GM21381 (cell line): ENCODE data around the gene ZNF81.
"Not testable (repeated sequence)": the region's sequence is repeated elsewhere in the genome, so short reads cannot be mapped to it uniquely, and the experiment has no call there.

Source experiments
- ATAC-seq: cut with Tn5 transposase; IDR thresholded peaks from one replicate; pipeline ENCODE4 v1.9.1; 2021; ENCODE audit warnings: mild to moderate bottlenecking, moderate library complexity; ENCODE audit not compliant: unreplicated experiment

Gene ZNF81

DNA sequence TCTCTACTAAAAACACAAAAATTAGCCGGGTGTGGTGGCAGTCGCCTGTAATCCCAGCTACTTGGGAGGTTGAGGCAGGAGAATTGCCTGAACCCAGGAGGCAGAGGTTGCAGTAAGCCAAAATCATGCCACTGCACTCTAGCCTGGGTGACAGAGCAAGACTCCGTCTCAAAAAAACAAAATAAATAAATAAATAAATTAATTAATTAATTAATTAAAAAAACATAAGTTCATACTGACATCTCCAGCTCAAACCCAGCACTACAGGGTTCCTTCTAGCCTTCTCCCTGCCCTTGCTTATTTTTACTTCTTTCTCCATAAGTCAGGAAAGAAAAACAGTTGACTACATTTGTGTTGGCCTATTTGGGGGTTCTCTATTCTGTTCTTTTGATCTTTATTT, 95.3 kb downstream of the ZNF81 start:
- not testable (repeated sequence) for ATAC-seq

DNA sequence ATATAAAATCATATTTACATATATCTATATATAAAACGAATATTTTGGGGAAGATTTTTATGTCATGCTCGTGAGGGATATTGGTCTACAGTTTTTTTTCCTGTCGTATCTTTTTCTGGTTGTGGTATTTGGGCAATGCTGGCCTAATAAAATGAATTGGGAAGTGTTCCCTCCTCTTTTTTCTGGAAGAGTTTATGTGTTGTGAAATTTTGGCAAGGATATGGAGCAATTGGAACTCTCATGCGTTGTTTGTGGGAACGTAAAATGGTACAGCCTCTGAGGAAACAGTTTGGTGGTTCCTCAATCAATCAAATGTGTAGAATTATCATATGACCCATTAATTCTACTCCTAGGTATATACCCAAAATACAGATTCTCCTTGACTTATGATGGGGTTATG, 97.2 kb downstream of the ZNF81 start:
- ATAC-seq: no peak

DNA sequence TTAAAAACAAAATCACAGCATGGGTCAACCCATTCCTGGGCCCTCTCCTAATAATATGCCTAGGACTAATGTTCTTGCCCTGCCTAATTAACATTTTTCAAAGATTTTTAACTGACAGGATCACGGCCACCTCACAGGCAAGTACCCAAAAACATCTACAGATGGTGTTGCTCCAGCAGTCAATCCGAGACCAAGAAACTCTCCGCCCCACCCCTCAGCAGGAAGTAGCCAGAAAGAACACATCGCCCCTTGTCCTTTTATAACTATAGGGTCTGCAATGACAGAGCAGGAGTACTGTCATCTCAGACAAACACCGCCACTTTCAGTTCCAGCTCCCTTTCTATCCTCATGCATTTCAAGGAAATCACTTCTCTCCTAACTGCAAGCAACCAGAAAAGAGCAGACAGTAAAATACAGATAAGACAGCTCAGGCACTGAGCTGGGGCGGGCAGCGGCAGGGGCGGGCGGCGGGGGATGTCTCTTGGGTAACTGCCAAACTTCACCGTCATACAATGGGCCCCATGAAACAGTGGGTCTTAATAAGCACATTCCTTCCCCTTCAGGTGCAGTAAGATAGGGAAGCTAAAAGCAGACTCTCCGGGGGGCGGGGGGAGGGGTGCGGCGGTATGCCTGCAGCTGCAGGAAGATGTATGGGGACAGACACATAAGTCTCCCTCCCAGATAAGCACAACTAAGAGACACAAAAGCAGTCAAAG, 99.7 kb downstream of the ZNF81 start:
- no peak for ATAC-seq

DNA sequence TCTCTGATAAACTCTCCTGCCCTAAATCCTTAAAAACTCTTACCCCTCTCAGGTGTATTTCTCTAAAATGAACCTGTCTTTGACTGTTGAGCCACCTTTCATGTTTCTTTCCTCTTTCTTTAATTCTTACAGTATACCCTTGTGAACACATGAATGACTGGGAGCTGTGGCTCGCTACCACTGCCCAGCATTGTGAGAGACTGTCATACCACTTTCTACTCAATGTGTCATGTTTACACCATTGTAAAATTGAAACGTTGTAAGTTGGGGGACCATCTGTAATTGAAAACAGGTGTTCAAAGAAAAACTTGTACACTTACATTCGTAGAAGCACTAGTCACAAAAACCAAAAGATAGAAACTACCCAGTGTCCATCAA, 100.2 kb downstream of the ZNF81 start:
- no peak for ATAC-seq

DNA sequence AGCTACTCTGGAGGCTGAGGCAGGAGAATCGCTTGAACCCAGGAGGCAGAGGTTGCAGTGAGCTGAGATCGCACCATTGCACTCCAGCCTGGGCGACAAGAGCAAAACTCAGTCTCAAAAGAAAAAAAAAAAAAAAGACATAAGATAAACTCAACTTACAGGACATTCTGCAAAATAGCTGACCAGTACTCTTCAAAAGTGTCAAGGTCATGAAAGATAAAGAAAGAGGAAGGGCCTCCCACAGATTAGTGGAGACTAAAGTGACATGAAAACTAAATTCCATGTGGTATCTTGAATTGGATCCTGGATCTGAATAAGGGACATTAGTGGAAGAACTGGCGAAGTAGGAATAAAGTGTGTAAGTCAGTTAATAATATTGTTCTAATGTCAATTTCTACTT, 103.7 kb downstream of the ZNF81 start:
- ATAC-seq: no peak

DNA sequence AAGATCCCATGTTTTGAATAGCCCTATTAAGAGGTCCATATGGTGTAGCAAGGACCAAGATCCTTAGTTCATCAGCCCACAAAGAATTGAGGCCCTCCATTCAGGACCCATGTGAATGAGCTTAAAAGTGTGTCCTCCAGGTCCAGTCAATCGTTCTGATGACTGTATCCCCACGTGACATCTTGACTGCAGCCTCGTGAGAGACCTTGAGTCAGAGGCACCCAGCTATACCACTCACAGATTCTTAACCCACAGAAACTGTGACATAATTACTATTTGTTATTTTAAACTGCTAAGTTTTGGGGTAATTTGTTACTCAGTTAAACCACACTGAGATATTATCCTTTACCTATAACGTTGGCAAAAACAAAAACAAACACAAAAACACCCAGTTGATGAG, 104.7 kb downstream of the ZNF81 start:
- no peak for ATAC-seq

DNA sequence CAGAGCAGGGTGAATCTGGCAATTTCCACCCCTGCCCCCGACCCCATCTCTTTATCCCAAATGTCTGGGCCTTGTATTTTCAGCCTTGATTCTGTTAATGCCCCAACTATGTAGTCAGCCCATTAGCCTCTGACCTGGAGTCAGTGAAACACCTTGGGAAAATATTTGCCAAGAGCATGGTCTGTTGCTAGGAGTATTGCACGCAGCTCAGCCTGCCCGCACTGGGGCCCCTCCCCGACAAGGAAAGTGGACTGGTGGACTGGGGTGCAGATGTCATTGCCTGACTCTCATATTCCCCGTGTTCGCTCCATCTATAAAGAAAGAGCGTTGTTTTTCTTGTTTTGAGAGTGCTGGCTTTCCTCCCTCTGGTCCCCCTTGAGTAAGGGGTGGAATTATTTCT, 118.6 kb downstream of the ZNF81 start:
- not testable (repeated sequence) for ATAC-seq

DNA sequence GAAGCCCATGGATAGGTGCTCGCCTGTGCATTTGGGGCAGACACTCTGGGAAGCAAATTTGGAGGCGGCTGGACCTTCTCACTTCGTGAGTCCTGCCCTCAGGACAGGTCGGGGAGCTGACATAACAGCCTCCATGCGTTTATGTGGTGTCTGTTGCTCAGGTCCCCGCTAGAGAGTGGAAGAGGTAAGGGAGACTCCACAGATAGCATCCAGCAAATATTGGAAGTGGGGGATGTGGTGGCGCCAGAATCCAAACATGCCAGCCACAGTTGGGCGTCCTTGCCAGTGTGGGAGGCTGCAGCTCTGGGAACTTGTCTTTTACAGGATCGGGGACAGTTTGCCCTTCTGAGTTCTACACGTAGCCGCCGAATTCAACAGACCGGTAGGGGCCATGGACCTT, 119.3 kb downstream of the ZNF81 start:
- ATAC-seq: no peak

DNA sequence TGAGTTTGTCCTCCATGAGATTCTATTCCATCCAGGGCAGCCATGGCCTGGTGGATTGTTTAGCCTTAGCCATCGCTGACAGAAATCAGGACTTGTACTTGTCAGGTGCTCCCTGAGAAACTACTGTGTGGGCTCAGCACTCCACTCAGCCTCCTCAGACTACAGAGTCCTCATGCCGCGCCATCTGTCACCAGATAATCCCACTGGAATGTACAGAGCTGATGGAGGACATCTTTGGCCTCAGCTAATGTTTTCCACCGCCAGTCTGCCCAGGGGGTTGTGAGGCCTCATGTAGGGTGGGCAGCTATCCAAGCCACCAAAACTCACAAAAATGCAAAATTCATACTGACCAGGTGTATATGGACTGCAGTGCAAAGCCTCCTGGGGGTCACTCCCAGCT, 121.5 kb downstream of the ZNF81 start:
- ATAC-seq: not testable (repeated sequence)

DNA sequence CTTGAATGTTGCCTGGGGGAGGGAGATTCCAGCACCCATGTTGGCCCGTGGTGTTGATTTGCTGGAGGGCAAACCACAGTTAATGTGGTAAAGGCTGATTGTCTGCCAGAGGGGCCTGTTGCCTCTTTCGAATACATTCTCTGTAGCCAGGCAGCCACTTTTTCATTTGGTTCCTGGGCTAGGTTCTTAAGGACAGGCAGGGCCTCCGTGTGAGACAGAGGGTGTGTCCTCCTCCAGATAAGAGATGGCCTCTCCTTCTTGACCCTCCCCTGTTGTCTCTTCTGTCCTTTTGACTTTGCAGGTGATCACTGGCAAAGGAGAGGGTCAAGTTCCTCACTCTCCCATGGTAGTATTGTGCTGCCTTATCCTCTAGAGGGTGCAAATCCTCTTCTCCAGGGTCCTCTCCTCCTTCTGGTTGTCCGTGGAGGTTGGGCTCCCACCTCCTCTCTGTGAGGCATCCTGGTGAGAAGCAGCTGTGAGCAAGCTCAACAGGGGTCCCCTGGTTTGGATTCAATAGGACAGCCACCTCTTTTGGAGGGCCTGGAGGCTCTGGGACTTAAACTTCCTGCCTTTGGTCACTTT, 122.2 kb downstream of the ZNF81 start:
- no peak for ATAC-seq

DNA sequence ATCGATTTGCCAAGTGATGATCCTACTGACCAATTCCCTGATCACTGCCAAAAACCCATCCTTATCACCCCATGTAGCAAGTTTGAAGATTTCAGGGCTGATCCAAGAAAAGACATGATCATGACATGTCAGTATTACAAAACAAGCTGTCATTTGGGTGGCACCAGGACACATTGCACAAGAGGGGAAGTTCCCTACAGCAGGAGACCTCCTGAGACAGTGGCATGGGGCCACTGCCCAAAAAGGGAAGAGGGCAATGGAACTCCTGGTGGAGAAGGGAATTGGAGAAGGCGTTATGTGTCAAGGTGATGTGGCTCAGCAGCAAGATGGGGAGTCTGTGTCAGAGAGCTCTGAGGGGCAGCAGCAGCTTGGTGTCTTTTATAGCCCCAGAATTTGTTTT, 123.7 kb downstream of the ZNF81 start:
- no peak for ATAC-seq

DNA sequence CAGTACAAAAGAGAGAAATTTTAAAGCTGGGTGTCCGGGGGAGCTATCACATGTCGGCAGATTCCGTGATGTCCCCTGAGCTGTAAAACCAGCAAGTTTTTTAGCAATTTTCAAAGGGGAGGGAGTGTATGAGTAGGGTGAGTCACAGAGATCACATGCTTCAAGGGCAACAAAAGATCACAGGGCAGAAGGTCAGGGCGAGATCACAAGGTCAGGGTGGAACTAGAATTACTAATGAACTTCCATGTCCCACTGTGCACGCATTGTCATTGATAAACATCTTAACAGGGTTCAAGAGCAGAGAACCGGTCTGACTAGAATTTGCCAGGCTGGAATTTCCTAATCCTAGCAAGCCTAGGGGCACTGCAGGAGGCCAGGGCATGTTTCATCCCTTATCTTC, 125.1 kb downstream of the ZNF81 start:
- ATAC-seq: not testable (repeated sequence)

DNA sequence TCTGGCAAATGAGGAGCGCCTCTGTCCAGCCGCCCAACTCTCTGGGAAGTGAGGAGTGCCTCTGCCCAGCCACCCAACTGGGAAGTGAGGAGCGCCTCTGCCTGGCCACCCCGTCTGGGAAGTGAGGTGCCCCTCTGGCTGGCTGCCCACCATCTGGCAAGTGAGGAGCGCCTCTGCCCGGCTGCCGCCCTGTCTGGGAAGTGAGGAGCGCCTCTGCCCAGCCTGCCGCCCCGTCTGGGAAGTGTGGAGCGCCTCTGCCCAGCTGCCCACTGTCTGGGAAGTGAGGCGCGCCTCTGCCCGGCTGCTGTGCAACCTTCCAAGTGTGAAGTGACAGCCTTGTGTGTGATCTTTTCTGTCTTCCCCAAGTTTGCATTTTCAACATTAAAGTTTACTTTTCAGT, 128.8 kb downstream of the ZNF81 start:
- ATAC-seq: not testable (repeated sequence)
